Keratinocyte (primary cell): ENCODE measurements around the gene HELLS. TPM values are rescaled to one million over a fixed set of nuclear protein-coding genes. Genes with fewer than 3 reads are reported as not detected.

ENCODE experiments used
- DNase-seq: peaks from one replicate; pipeline ENCODE4 v3.0.0-alpha.2; 2011; ENCODE audit warnings: low read depth, missing footprints, low spot score
- FAIRE-seq: peaks from 2 replicates; lab custom pipeline; 2011; peaks lifted over from hg19 to GRCh38; lab: Jason Lieb, UNC
- H2AFZ ChIP-seq: 2 replicates; pipeline ENCODE4 v1.6.0; 2012; ENCODE audit warnings: low read length, control low read depth, inconsistent platforms; ENCODE audit not compliant: control insufficient read depth
- H3K27ac ChIP-seq: 2 replicates; pipeline ENCODE4 v1.5.1; 2011; ENCODE audit warnings: low read length; ENCODE audit not compliant: control insufficient read depth, insufficient read depth
- H3K27me3 ChIP-seq: 3 replicates; pipeline ENCODE4 v1.6.0; 2011; ENCODE audit warnings: low read length; ENCODE audit not compliant: control insufficient read depth, insufficient read depth; ENCODE audit errors: extremely low read depth
- H3K36me3 ChIP-seq, 2 experiments: 2 replicates in 1 of 2; 3 replicates in 1 of 2; pipeline ENCODE4 v1.5.1; 2011; ENCODE audit warnings: low read length in 2 of 2, mild to moderate bottlenecking in 1 of 2; ENCODE audit not compliant: control insufficient read depth in 2 of 2, insufficient read depth in 2 of 2; ENCODE audit errors: extremely low read depth in 1 of 2
- H3K4me1 ChIP-seq: 3 replicates; pipeline ENCODE4 v1.5.1; 2011; ENCODE audit warnings: low read length; ENCODE audit not compliant: control insufficient read depth, insufficient read depth; ENCODE audit errors: extremely low read depth
- H3K4me2 ChIP-seq: 3 replicates; pipeline ENCODE4 v1.6.0; 2011; ENCODE audit warnings: low read depth, low read length; ENCODE audit not compliant: control insufficient read depth, insufficient read depth; ENCODE audit errors: extremely low read depth
- H3K4me3 ChIP-seq, 3 experiments: fragments of 200-600 bp in 1 of 3; sonication (generic) in 1 of 3; 2 replicates in 2 of 3; 3 replicates in 1 of 3; pipeline ENCODE4 v1.5.1; 2011 to 2016; ENCODE audit warnings: low read length in 3 of 3, mild to moderate bottlenecking in 3 of 3, control low read depth in 2 of 3, inconsistent platforms in 1 of 3, low read depth in 1 of 3, mixed read lengths in 1 of 3, mixed run types in 1 of 3, moderate library complexity in 1 of 3; ENCODE audit not compliant: control insufficient read depth in 2 of 3, insufficient read depth in 2 of 3; ENCODE audit errors: extremely low read depth in 1 of 3
- H3K79me2 ChIP-seq: 2 replicates; pipeline ENCODE4 v1.6.0; 2012; ENCODE audit warnings: low read length; ENCODE audit not compliant: control insufficient read depth, insufficient read depth
- H3K9ac ChIP-seq: 3 replicates; pipeline ENCODE4 v1.6.0; 2011; ENCODE audit warnings: low read length; ENCODE audit not compliant: control insufficient read depth, insufficient read depth; ENCODE audit errors: extremely low read depth
- H3K9me1 ChIP-seq: 3 replicates; pipeline ENCODE4 v1.6.0; 2011; ENCODE audit warnings: low read length; ENCODE audit not compliant: control insufficient read depth, insufficient read depth; ENCODE audit errors: extremely low read depth
- H3K9me3 ChIP-seq: 2 replicates; pipeline ENCODE4 v1.5.1; 2012; ENCODE audit warnings: low read depth, low read length; ENCODE audit not compliant: control insufficient read depth
- H4K20me1 ChIP-seq: 3 replicates; pipeline ENCODE4 v1.6.0; 2011; ENCODE audit warnings: low read length; ENCODE audit not compliant: control insufficient read depth, insufficient read depth; ENCODE audit errors: extremely low read depth
- EZH2 ChIP-seq: IDR thresholded peaks from one replicate; pipeline ENCODE4 v1.6.1; 2012; ENCODE audit warnings: inconsistent platforms, mild to moderate bottlenecking, low read length, moderate library complexity
- dilution Hi-C: fragments of 300-500 bp; cut with MboI; formaldehyde crosslinking; loops from one replicate; pipeline ENCODE4 v1.7.0; 2020; ENCODE audit warnings: low sequenced_read_pairs; ENCODE audit not compliant: extremely low pct_ligation_motif_present
- polyA minus RNA-seq, 3 experiments: library from RNA; depleted of rRNA, polyadenylated mRNA; stranded (reverse); fragments of >200 nt; gene quantifications; 1 replicate in 1 of 3; 2 replicates in 1 of 3; 3 replicates in 1 of 3; pipeline ENCODE4 v1.2.3, GENCODE V29; 2011
- polyA plus RNA-seq, 5 experiments: library from polyadenylated mRNA; depleted of rRNA in 3 of 5; stranded (reverse) in 3 of 5; stranded (forward) in 1 of 5; unstranded in 1 of 5; fragments of >200 nt; gene quantifications; 1 replicate in 1 of 5; 2 replicates in 3 of 5; 3 replicates in 1 of 5; pipeline versions ENCODE4 v1.2.1 to v1.2.3, GENCODE V29; 2011 to 2012; ENCODE audit warnings: missing spikeins in 2 of 5, low read depth in 1 of 5, low replicate concordance in 1 of 5
- TF ChIP-seq, protein P1 (sequence below), 3 experiments: IDR thresholded peaks in 1 of 3; conservative IDR thresholded peaks in 1 of 3; optimal IDR thresholded peaks in 1 of 3; 2 replicates in 2 of 3; 3 replicates in 1 of 3; pipeline versions ENCODE3 to v1.5.1; 2011; ENCODE audit warnings: low read length in 3 of 3, mild to moderate bottlenecking in 3 of 3, moderate library complexity in 2 of 3, control low read depth in 1 of 3, inconsistent platforms in 1 of 3; ENCODE audit not compliant: insufficient read depth in 2 of 3; ENCODE audit errors: extremely low read depth in 1 of 3

The HELLS gene
- polyA plus RNA-seq (3.9 to 16.8 TPM (median 16.4 TPM) in 3 replicates), polyA minus RNA-seq (3.8 to 20.0 TPM (median 6.8 TPM) in 3 replicates)
- polyA plus RNA-seq (2011; ENCODE audit: low read depth): 1.0 TPM
- 3.4 and 5.4 TPM in 2 replicates for polyA plus RNA-seq (2011; cell fraction: cytosol; rRNA removed)
- 8.6 and 12.6 TPM in 2 replicates for polyA plus RNA-seq (2011; cell fraction: nucleus; rRNA removed)
- 1.3 and 8.1 TPM in 2 replicates for polyA plus RNA-seq (2012; ENCODE audit: low replicate concordance)
- 5.8 TPM for polyA minus RNA-seq (2011; cell fraction: cytosol; rRNA and poly(A)+ RNA removed)
- 8.8 and 22.7 TPM in 2 replicates for polyA minus RNA-seq (2011; cell fraction: nucleus; rRNA and poly(A)+ RNA removed)

- Histone ChIP-seq H3K9ac (peak within 1 kb of the TSS; percentile 86), H3K4me3 (peak within 1 kb of the TSS; percentile 67 to 93 (median 82)), H4K20me1 (no peaks in the 10 kb centered on the region), H2AFZ (peak within 1 kb of the TSS; percentile 95), H3K4me2 (peak within 1 kb of the TSS; percentile 84), H3K9me3 (no peaks in the 10 kb centered on the region), H3K27me3 (no peaks in the 10 kb centered on the region), H3K36me3 (no peaks in the 10 kb centered on the region), H3K4me1 (peaks cover 10% of the 10 kb centered on the region), H3K27ac (peak within 1 kb of the TSS; percentile 91), H3K79me2 (peaks cover 23% of the 10 kb centered on the region), H3K9me1 (no peaks in the 10 kb centered on the region)
- TF ChIP-seq EZH2: no peak
- TF ChIP-seq, protein P1, sequence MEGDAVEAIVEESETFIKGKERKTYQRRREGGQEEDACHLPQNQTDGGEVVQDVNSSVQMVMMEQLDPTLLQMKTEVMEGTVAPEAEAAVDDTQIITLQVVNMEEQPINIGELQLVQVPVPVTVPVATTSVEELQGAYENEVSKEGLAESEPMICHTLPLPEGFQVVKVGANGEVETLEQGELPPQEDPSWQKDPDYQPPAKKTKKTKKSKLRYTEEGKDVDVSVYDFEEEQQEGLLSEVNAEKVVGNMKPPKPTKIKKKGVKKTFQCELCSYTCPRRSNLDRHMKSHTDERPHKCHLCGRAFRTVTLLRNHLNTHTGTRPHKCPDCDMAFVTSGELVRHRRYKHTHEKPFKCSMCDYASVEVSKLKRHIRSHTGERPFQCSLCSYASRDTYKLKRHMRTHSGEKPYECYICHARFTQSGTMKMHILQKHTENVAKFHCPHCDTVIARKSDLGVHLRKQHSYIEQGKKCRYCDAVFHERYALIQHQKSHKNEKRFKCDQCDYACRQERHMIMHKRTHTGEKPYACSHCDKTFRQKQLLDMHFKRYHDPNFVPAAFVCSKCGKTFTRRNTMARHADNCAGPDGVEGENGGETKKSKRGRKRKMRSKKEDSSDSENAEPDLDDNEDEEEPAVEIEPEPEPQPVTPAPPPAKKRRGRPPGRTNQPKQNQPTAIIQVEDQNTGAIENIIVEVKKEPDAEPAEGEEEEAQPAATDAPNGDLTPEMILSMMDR (optimal IDR thresholded peaks at IDR 0.05 in 1 of 3, IDR thresholded peaks at IDR 0.05 in 1 of 3, conservative IDR thresholded peaks at IDR 0.05 in 1 of 3; ENCODE audit: extremely low read depth in 1 of 3, insufficient read depth in 2 of 3, low read length in 3 of 3): no peak
- peak; percentile 17 for FAIRE-seq
- peak; percentile 50 for DNase-seq
- dilution Hi-C loops: no loop called here
These were observed at the start of gene HELLS for GRCh38 chr10:94545391-94546048. Gene HELLS, plus strand, starts transcription at chr10:94545788. Its CDS starts 134 bp downstream, at chr10:94545922.

DNA sequence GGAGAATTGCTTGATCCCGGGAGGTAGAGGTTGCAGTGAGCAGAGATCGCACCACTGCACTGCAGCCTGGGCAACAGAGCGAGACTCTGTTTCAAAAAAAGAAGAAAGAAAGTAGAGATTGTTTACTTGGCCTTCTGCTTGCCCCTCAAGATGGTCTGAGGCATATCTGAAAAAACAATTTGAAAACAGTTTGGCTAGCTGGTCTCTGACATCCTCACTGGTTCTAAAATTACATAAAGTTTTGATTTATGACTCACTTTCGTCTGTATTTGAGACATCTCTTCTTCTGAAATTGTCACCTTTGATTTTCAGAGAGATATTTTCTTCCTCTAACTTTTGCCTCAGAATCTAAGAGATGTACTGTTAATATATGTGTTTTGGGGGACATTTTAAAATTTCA, 49.6 kb upstream of the HELLS start:
- TF ChIP-seq EZH2: no peak
- TF ChIP-seq, protein P1 (optimal IDR thresholded peaks at IDR 0.05 in 1 of 3, IDR thresholded peaks at IDR 0.05 in 1 of 3, conservative IDR thresholded peaks at IDR 0.05 in 1 of 3; ENCODE audit: extremely low read depth in 1 of 3, insufficient read depth in 2 of 3, low read length in 3 of 3): no peak

More for the DNA sequence above, 49.6 kb upstream of the HELLS start:
- Histone ChIP-seq H3K79me2 (no peaks in the 10 kb centered on the region), H3K4me3 (no peak overlapping the region), H3K27ac (no peak overlapping the region), H4K20me1 (no peaks in the 10 kb centered on the region), H3K36me3 (no peaks in the 10 kb centered on the region), H3K27me3 (no peaks in the 10 kb centered on the region), H2AFZ (no peak overlapping the region), H3K9me1 (no peaks in the 10 kb centered on the region), H3K9ac (no peak overlapping the region), H3K4me1 (no peaks in the 10 kb centered on the region), H3K4me2 (no peak overlapping the region), H3K9me3 (no peaks in the 10 kb centered on the region)
- no peak for DNase-seq
- dilution Hi-C loops: no loop called here
- FAIRE-seq: no peak
